K562 (cell line): ENCODE measurements around the gene TMEM131. TPM values are rescaled to one million over a fixed set of nuclear protein-coding genes. Genes with fewer than 3 reads are reported as not detected.

Experiments
- BHLHE40 ChIP-seq: IDR thresholded peaks from 2 replicates; pipeline ENCODE4 v1.6.1; 2011; ENCODE audit warnings: low read length, improper control_type of control experiment
- CC2D1A ChIP-seq: fragments of 450-650 bp; IDR thresholded peaks from 2 replicates; pipeline ENCODE4 v1.6.1; 2017; ENCODE audit warnings: mild to moderate bottlenecking
- CREM ChIP-seq: IDR thresholded peaks from 2 replicates; pipeline ENCODE4 v1.6.1; 2014; ENCODE audit warnings: antibody characterized with exemption, low read depth
- ELF2 ChIP-seq: fragments of 250-450 bp; sonication (Bioruptor Pico); IDR thresholded peaks from 2 replicates; pipeline ENCODE4 v1.5.0; 2021; ENCODE audit warnings: mild to moderate bottlenecking
- HCFC1 ChIP-seq: IDR thresholded peaks from 2 replicates; pipeline ENCODE4 v1.6.1; 2012; ENCODE audit warnings: low read depth, low read length, improper control_type of control experiment
- HNRNPLL ChIP-seq: fragments of 200-400 bp; formaldehyde crosslinking; IDR thresholded peaks from 2 replicates; pipeline ENCODE4 v1.6.1; 2017; ENCODE audit warnings: low read length, low read depth, mild to moderate bottlenecking; ENCODE audit not compliant: poor library complexity, severe bottlenecking
- L3MBTL2 ChIP-seq: fragments of 450-650 bp; IDR thresholded peaks from 2 replicates; pipeline ENCODE4 v1.6.1; 2016; ENCODE audit warnings: mild to moderate bottlenecking, moderate library complexity
- MYC ChIP-seq, 2 experiments: fragments of 250-450 bp in 1 of 2; sonication (Bioruptor Pico) in 1 of 2; IDR thresholded peaks; 2 replicates each; pipeline versions ENCODE4 v1.5.1 to v1.6.1; 2012 to 2021; ENCODE audit warnings: low read depth in 2 of 2, borderline replicate concordance in 1 of 2, improper control_type of control experiment in 1 of 2, low read length in 1 of 2, mild to moderate bottlenecking in 1 of 2, moderate library complexity in 1 of 2
- NCOA1 ChIP-seq: fragments of 450-650 bp; IDR thresholded peaks from 2 replicates; pipeline ENCODE4 v1.6.1; 2016; ENCODE audit warnings: low read depth
- NCOA4 ChIP-seq: fragments of 450-650 bp; IDR thresholded peaks from 2 replicates; pipeline ENCODE4 v1.6.1; 2018; ENCODE audit warnings: mild to moderate bottlenecking; ENCODE audit not compliant: partially characterized antibody
- POU5F1 ChIP-seq: fragments of 150-350 bp; IDR thresholded peaks from 2 replicates; pipeline ENCODE4 v1.6.1; 2014; ENCODE audit warnings: borderline replicate concordance, low read length, low read depth, mild to moderate bottlenecking; ENCODE audit not compliant: partially characterized antibody
- RCOR1 ChIP-seq, 2 experiments: IDR thresholded peaks; 2 replicates each; pipeline ENCODE4 v1.6.1; 2012; ENCODE audit warnings: low read depth in 2 of 2, low read length in 2 of 2, borderline replicate concordance in 1 of 2, improper control_type of control experiment in 1 of 2
- SAFB2 ChIP-seq: fragments of 200-400 bp; formaldehyde crosslinking; IDR thresholded peaks from 2 replicates; pipeline ENCODE4 v1.6.1; 2018; ENCODE audit warnings: borderline replicate concordance, low read length, low read depth, moderate library complexity; ENCODE audit not compliant: severe bottlenecking
- SMC3 ChIP-seq: conservative IDR thresholded peaks from 2 replicates; pipeline ENCODE4 v1.6.1; 2011; ENCODE audit warnings: low read depth, low read length, improper control_type of control experiment; ENCODE audit not compliant: insufficient read depth
- STAG1 ChIP-seq: sonication (generic); formaldehyde crosslinking; IDR thresholded peaks from 2 replicates; pipeline ENCODE4 v1.5.0; 2020; ENCODE audit warnings: missing genetic modification reagents, borderline replicate concordance
- TEAD1 ChIP-seq, 2 experiments: fragments of 450-650 bp in 1 of 2; sonication (generic) in 1 of 2; formaldehyde crosslinking; IDR thresholded peaks; 2 replicates each; pipeline versions ENCODE4 v1.4.0 to v1.8.0; 2020 to 2022; ENCODE audit warnings: mild to moderate bottlenecking in 2 of 2, missing genetic modification reagents in 1 of 2
- YY1 ChIP-seq, 3 experiments: IDR thresholded peaks; 2 replicates each; pipeline ENCODE4 v1.6.1; 2011; ENCODE audit warnings: low read length in 2 of 3, mild to moderate bottlenecking in 2 of 3, moderate library complexity in 2 of 3, borderline replicate concordance in 1 of 3, control low read depth in 1 of 3, low read depth in 1 of 3; ENCODE audit not compliant: insufficient read depth in 3 of 3, insufficient replicate concordance in 2 of 3, control insufficient read depth in 1 of 3, insufficient read length in 1 of 3; ENCODE audit errors: extremely low read depth in 1 of 3
- ZNF121 ChIP-seq: sonication (generic); formaldehyde crosslinking; conservative IDR thresholded peaks from 2 replicates; pipeline ENCODE4 v1.8.0; 2022; ENCODE audit warnings: missing genetic modification reagents
- ZNF253 ChIP-seq: fragments of 250-450 bp; sonication (Bioruptor Pico); conservative IDR thresholded peaks from 2 replicates; pipeline ENCODE4 v1.6.1; 2021; ENCODE audit warnings: mild to moderate bottlenecking
- ZNF584 ChIP-seq: fragments of 200-800 bp; sonication (Bioruptor generic); IDR thresholded peaks from 2 replicates; pipeline ENCODE4 v1.6.1; 2016; ENCODE audit warnings: low read depth, mild to moderate bottlenecking, missing genetic modification characterization, missing compliant biosample characterization
- polyA plus RNA-seq, 8 experiments: library from polyadenylated mRNA; depleted of rRNA in 4 of 8; stranded (reverse) in 5 of 8; unstranded in 3 of 8; fragments of >200 nt; fragmentation: Nextera tagmentation in 2 of 8; fragmentation: Illumina TruSeq in 1 of 8; extraction: Ambion mirVana in 2 of 8; extraction: Trizol in 1 of 8; gene quantifications; 2 replicates each; pipeline versions ENCODE4 v1.2.1 to v1.2.3, GENCODE V29; 2011 to 2014; ENCODE audit warnings: inconsistent platforms in 1 of 8, missing spikeins in 1 of 8
- total RNA-seq, 7 experiments: library from RNA; depleted of rRNA in 6 of 7; stranded (reverse); fragments of >200 nt in 6 of 7; fragmentation: Illumina TruSeq in 2 of 7; extraction: Trizol in 2 of 7; gene quantifications; 2 replicates each; pipeline versions ENCODE4 v1.2.1 to v1.2.3, GENCODE V29; 2011 to 2021; ENCODE audit warnings: low replicate concordance in 1 of 7
- TF ChIP-seq, protein P1 (sequence below): sonication (generic); formaldehyde crosslinking; IDR thresholded peaks from 2 replicates; pipeline ENCODE4 v1.8.1; 2023; ENCODE audit warnings: mild to moderate bottlenecking, missing genetic modification reagents
- TF ChIP-seq, protein P2 (sequence below), 2 experiments: IDR thresholded peaks; 2 replicates each; pipeline ENCODE4 v1.6.1; 2011; ENCODE audit warnings: borderline replicate concordance in 1 of 2, control low read depth in 1 of 2, low read depth in 1 of 2, low read length in 1 of 2, mild to moderate bottlenecking in 1 of 2, mixed read lengths in 1 of 2, moderate library complexity in 1 of 2; ENCODE audit not compliant: insufficient read depth in 1 of 2, insufficient read length in 1 of 2, poor library complexity in 1 of 2, severe bottlenecking in 1 of 2; ENCODE audit errors: extremely low read depth in 1 of 2

TMEM131 gene
- total and polyA plus RNA-seq, 9 of the 15 experiments (the other 6 are each of a cell fraction or from before 2014, with no cell fraction given), result 2.5 to 21.1 (median 12.4) TPM

- TF ChIP-seq, protein P1, sequence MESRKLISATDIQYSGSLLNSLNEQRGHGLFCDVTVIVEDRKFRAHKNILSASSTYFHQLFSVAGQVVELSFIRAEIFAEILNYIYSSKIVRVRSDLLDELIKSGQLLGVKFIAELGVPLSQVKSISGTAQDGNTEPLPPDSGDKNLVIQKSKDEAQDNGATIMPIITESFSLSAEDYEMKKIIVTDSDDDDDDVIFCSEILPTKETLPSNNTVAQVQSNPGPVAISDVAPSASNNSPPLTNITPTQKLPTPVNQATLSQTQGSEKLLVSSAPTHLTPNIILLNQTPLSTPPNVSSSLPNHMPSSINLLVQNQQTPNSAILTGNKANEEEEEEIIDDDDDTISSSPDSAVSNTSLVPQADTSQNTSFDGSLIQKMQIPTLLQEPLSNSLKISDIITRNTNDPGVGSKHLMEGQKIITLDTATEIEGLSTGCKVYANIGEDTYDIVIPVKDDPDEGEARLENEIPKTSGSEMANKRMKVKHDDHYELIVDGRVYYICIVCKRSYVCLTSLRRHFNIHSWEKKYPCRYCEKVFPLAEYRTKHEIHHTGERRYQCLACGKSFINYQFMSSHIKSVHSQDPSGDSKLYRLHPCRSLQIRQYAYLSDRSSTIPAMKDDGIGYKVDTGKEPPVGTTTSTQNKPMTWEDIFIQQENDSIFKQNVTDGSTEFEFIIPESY (CRISPR knock-in tag), result peak; percentile 45; the same call in 1 of the 2 replicates
- TF ChIP-seq HCFC1 (0 out of 2 replicates have a peak, but pooled peaks have one; percentile 8), NCOA4 (no peak), ZNF121 (CRISPR knock-in tag) (no peak), CC2D1A (0 out of 2 replicates have a peak, but pooled peaks have one; percentile 20), ELF2 (CRISPR knock-in tag) (no peak), BHLHE40 (peak; percentile 40; the same call in 1 of the 2 replicates), L3MBTL2 (peak; percentile 67), RCOR1 (IDR thresholded peaks at IDR 0.05; ENCODE audit: borderline replicate concordance in 1 of 2, low read depth in 2 of 2, low read length in 2 of 2) (0 out of 4 replicates have a peak, but pooled peaks of 1 of the 2 experiments have one; percentile 19), NCOA1 (no peak), YY1 (IDR thresholded peaks at IDR 0.05; ENCODE audit: borderline replicate concordance in 1 of 3, control insufficient read depth in 1 of 3, extremely low read depth in 1 of 3, insufficient read depth in 3 of 3, insufficient read length in 1 of 3, insufficient replicate concordance in 2 of 3, low read depth in 1 of 3, low read length in 2 of 3) (peak in 1 of 3 experiments; percentile 23), CREM (peak; percentile 53), MYC (IDR thresholded peaks at IDR 0.05; ENCODE audit: low read depth, low read length) (peak; percentile 40; the same call in 1 of the 2 replicates), MYC (CRISPR knock-in tag; IDR thresholded peaks at IDR 0.05; ENCODE audit: borderline replicate concordance, low read depth) (no peak), ZNF584 (CRISPR knock-in tag) (no peak), POU5F1 (no peak), SMC3 (peak; percentile 94), TEAD1 (CRISPR knock-in tag; IDR thresholded peaks at IDR 0.05) (0 out of 4 replicates have a peak, but pooled peaks of 1 of the 2 experiments have one; percentile 25), STAG1 (CRISPR knock-in tag) (peak; percentile 71; the same call in 1 of the 2 replicates), ZNF253 (no peak), SAFB2 (no peak), HNRNPLL (peak; percentile 94)
- TF ChIP-seq, protein P2, sequence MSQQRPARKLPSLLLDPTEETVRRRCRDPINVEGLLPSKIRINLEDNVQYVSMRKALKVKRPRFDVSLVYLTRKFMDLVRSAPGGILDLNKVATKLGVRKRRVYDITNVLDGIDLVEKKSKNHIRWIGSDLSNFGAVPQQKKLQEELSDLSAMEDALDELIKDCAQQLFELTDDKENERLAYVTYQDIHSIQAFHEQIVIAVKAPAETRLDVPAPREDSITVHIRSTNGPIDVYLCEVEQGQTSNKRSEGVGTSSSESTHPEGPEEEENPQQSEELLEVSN (IDR thresholded peaks at IDR 0.05; ENCODE audit: borderline replicate concordance in 1 of 2, extremely low read depth in 1 of 2, insufficient read depth in 1 of 2, insufficient read length in 1 of 2, low read depth in 1 of 2, low read length in 1 of 2, poor library complexity in 1 of 2, severe bottlenecking in 1 of 2), result peak in 1 of 2 experiments; percentile 26
Measured at GRCh38 chr2:97806738-97807618, 188.8 kb downstream of the TMEM131 start (continued).
